ENCODE measurements around the gene HLA-DRB1. TPM values are rescaled to one million over a fixed set of nuclear protein-coding genes. Genes with fewer than 3 reads are reported as not detected.
"Not testable (repeated sequence)": the region's sequence is repeated elsewhere in the genome, so short reads cannot be mapped to it uniquely, and the experiment has no call there.

Gene HLA-DRB1
- total RNA-seq = 10.2 TPM
- 107 TPM for polyA plus RNA-seq

DNA sequence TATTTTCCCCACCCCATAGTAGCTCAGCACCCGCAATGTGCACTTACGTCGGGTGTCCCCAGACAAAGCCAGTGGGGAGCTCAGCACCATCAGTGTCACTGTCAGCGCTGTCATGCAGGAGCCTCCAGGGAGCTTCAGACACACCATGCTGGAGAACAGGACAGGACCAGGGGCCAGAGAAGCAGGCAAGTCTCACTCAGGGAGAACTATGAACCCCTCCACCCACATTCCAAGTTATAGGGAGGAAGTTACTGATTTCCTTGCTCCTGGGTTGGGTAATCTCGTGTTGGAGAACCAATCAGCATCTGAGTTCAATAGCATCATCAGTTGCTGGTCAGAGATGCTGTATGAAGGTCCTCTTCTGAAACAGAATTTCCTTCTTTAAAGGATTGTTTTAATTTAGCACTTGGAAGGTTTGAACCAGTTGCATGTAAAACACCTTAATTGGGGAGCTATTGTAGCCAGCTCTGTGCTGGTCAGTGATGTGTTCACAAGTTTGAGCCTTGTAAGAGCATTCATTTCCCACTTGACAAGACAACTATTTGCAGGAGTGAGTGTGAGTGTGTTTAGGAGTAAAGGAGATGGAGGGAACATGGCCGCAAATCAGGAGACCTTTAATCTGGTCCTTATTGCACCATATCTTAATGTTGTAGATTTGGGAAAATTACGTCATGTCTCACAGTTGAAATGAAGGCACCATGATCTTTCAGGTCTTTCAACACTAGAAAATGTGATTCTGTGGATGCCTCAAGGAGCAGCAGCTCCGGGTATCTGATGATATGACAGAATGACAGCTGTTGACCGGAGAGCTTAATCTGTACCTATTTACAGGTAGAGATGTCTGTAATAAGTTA, at the start of gene HLA-DRB1:
HLA-DRB1 (minus strand) TSS at position 253 of the 854 bp plus-strand sequence; CDS start at position 147, 106 bp downstream.
- DNase-seq (ENCODE audit: extremely low spot score) = no peak
- WGBS = 40% methylated on average over 9 of the region's 9 CpGs
- Histone ChIP-seq H3K4me3 (ENCODE audit: low read depth, low read length) (no peak within 1 kb of the TSS), H3K36me3 (ENCODE audit: insufficient read depth) (no peaks in the 10 kb centered on the region), H3K4me1 (ENCODE audit: insufficient read depth) (no peaks in the 10 kb centered on the region), H3K27ac (ENCODE audit: low read depth) (no peak within 1 kb of the TSS)

DNA sequence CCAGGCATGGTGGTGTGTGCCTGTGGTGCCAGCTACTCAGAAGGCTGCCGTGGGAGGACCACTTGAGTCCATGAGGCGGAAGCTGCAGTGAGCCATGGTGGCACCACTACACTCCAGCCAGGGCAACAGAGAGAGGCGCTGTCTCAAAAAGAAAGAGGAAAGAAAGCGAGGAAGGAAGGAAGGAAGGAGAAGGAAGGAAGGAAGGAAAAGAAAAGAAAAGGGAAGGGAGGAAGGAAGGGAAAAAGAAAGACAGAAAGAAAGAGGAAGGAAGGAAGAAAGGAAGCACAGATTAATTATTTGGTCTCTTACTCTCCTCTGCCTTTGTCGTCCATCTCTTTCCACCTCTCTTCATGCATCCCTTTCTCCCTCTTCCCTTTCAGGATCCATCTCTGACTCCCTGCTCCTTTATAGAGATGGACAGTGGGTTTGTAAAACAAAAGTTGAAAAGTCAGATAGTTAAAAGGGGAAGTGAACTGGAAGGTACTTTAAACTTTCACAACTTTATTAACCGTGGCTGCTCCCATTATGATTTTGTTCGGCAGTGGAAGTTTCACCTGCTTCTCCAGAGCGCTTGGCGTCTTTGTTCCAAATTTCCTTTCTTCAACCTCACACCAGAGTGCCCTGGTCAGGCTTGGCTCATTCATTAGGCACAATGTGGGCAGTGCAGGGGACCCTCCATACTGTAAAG, 49.0 kb upstream of the HLA-DRB1 start:
- no peaks in the 10 kb centered on the region for H3K4me1 ChIP-seq (ENCODE audit: insufficient read depth)
- H3K36me3 ChIP-seq (ENCODE audit: insufficient read depth) = no peaks in the 10 kb centered on the region
- H3K4me3 ChIP-seq (ENCODE audit: low read depth, low read length) = no peak overlapping the region
- DNase-seq (ENCODE audit: extremely low spot score) = no peak
- 79% methylated on average over 9 of the region's 9 CpGs for WGBS
- no peak overlapping the region for H3K27ac ChIP-seq (ENCODE audit: low read depth)

DNA sequence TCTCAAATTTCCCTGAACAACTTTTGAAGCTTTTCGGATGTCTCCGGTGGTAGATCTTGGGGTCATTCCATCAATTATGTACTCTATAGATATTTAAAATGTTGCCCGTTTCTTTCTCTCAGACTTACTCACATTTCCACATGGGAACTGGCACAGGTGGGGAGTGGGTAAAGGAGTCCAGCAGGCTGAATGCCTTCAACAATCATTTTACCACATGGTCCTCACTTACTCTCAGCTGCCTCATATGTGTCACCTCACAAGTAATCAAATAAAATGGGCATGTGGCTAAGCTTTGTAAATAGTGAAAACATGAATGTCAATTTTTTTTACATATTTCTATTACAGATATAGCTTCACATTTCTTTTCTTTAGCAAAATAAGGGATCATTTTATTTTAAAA, 48.2 kb upstream of the HLA-DRB1 start:
- Histone ChIP-seq H3K4me1 (ENCODE audit: insufficient read depth) (no peaks in the 10 kb centered on the region), H3K4me3 (ENCODE audit: low read depth, low read length) (no peak overlapping the region), H3K27ac (ENCODE audit: low read depth) (no peak overlapping the region), H3K36me3 (ENCODE audit: insufficient read depth) (no peaks in the 10 kb centered on the region)
- 66% methylated on average over 3 of the region's 3 CpGs for WGBS
- DNase-seq (ENCODE audit: extremely low spot score) = no peak

DNA sequence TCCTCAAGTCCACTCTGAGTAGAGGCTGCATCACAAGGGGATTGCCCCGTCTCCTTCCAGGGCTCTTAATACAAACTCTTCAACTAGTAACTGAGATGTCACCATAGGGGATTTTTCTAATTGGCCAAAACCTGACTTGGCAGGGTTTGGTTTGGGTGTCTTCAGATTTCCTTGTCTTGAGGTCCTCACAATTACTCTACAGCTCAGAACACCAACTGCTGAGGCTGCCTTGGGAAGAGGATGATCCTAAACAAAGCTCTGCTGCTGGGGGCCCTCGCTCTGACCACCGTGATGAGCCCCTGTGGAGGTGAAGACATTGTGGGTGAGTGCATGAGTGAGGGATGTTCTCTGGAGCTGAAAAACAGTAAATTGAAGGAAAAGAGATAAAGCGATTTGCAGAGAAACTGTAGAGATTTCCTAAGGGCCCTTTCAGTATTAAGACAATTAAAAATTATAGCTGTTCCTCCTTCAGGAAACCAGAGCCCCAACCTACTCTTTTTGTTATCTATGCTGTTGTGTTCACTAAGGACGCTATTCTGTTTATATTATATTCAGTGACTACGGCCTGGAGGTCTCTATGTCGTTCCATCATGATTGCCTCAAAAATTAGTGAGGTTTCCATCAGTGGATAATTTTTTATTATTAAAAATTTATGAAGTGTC, 47.7 kb upstream of the HLA-DRB1 start, which contains the start of gene HLA-DQA1:
HLA-DQA1 (plus strand) TSS at position 188 of the 662 bp plus-strand sequence; CDS start at position 241, 53 bp downstream.
- no peaks in the 10 kb centered on the region for H3K36me3 ChIP-seq (ENCODE audit: insufficient read depth)
- WGBS = 48% methylated on average over 7 of the region's 7 CpGs
- H3K4me1 ChIP-seq (ENCODE audit: insufficient read depth) = no peaks in the 10 kb centered on the region
- H3K27ac ChIP-seq (ENCODE audit: low read depth) = no peak within 1 kb of the TSS
- DNase-seq (ENCODE audit: extremely low spot score) = no peak
- no peak within 1 kb of the TSS for H3K4me3 ChIP-seq (ENCODE audit: low read depth, low read length)

DNA sequence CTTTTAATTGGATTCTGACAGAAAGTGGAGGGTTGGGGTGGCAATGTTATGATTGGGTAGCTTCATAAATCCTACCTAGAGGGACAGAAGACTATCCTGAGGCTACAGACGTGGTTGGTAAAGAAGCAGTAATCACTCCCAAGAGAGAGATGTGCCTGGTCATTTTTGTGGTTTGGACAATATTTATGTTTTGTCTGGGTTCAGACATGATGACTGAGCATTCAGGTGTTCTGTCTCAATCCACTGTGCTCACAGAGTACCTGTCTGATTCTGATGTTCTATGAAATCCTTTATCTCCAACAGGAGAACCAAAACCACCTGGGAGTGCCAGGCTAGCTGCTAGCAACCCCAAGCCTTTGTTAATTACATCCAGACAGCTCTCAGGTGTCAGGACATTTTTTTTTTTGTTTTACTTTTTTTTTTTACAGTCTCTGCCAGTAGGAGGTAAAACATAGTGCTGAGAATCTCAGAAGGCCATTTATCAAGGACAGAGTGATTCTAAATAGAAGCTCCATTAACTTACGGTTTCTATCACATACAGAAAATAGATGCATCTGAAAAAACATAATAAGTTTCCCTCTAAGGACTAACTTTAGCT, 46.0 kb upstream of the HLA-DRB1 start:
- Histone ChIP-seq H3K27ac (ENCODE audit: low read depth) (no peak overlapping the region), H3K4me3 (ENCODE audit: low read depth, low read length) (no peak overlapping the region), H3K36me3 (ENCODE audit: insufficient read depth) (no peaks in the 10 kb centered on the region), H3K4me1 (ENCODE audit: insufficient read depth) (no peaks in the 10 kb centered on the region)
- 13% methylated on average over 2 of the region's 2 CpGs for WGBS
- DNase-seq (ENCODE audit: extremely low spot score) = no peak

DNA sequence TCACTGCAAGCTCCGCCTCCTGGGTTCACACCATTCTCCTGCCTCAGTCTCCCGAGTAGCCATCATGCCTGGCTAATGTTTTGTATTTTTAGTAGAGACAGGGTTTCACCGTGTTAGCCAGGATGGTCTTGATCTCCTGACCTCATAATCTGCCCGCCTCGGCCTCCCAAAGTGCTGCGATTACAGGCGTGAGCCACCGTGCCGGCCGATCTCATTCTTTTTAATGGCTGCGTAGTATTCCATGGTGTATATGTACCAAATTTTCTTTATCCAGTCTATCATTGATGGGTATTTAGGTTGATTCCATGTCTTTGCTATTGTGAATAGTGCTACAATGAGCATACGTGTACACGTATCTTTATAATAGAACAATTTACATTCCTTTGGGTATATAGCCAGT, 40.1 kb upstream of the HLA-DRB1 start:
- not testable (repeated sequence) for H3K4me1 ChIP-seq (ENCODE audit: insufficient read depth); H3K36me3 ChIP-seq (ENCODE audit: insufficient read depth); H3K4me3 ChIP-seq (ENCODE audit: low read depth, low read length); DNase-seq (ENCODE audit: extremely low spot score); H3K27ac ChIP-seq (ENCODE audit: low read depth)
- WGBS = 68% methylated on average over 2 of the region's 13 CpGs

DNA sequence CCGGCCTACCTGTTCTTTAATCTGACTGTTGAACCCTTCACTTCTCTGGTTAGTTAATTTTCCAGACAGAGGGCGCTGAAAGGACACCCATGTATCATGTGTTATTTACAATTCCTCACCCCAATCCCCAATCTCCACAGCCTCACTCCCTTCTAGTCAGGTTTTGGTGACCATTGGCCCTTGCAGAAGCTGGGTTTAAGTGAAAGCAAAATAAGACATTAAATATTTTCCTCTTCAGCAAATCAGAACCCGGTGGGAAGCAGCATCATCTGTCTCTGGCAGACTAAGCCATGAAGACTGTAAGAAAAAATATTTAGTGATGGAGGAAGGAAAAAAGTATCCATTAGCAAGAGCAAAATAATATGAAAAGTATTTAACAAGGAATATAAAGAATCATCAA, 38.2 kb upstream of the HLA-DRB1 start:
- no peak overlapping the region for H3K27ac ChIP-seq (ENCODE audit: low read depth)
- no peaks in the 10 kb centered on the region for H3K4me1 ChIP-seq (ENCODE audit: insufficient read depth)
- no peak for DNase-seq (ENCODE audit: extremely low spot score)
- WGBS = 25% methylated on average over 3 of the region's 3 CpGs
- no peak overlapping the region for H3K4me3 ChIP-seq (ENCODE audit: low read depth, low read length)
- no peaks in the 10 kb centered on the region for H3K36me3 ChIP-seq (ENCODE audit: insufficient read depth)

DNA sequence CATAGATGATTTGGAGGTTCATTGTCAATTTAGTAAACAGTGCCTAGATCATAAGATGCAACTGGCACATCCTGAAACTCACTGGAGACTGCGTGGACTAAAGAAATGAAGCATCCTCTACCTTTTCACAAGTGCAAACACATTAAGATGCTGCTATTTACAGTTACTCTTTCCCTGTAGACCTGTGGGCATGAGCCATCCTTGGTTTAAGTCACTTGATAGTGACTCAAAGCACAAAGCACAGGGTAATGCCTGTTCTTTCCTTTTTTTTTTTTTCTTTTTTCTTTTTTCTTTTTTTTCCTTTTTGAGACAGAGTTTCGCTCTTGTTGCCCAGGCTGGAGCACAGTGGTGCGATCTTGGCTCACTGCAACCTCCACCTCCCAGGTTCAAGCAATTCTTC, 37.6 kb upstream of the HLA-DRB1 start:
- H3K27ac ChIP-seq (ENCODE audit: low read depth) = no peak overlapping the region
- WGBS = 0% methylated on average over 1 of the region's 3 CpGs
- no peaks in the 10 kb centered on the region for H3K36me3 ChIP-seq (ENCODE audit: insufficient read depth)
- no peak overlapping the region for H3K4me3 ChIP-seq (ENCODE audit: low read depth, low read length)
- no peak for DNase-seq (ENCODE audit: extremely low spot score)
- no peaks in the 10 kb centered on the region for H3K4me1 ChIP-seq (ENCODE audit: insufficient read depth)

DNA sequence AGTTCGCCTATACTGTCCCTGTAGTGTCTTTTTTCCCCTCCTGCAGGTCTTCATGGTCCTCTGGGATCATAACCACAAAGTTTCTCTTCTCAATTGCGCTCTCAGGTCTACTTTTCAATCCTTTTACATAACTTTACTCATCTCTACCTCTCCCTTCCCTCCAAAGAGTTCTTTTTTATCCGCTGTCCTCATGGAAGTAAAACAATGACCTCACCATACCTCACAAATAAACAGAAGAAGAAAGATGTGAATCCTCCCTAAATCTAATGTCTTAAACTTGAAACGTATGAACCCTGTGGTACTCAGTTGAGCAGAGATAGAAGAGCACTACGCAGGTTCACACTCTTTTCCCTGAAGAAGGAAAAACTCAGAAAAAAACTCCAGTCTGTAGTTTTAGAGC, 35.5 kb upstream of the HLA-DRB1 start:
- H3K4me3 ChIP-seq (ENCODE audit: low read depth, low read length) = no peak overlapping the region
- no peaks in the 10 kb centered on the region for H3K4me1 ChIP-seq (ENCODE audit: insufficient read depth)
- no peak for DNase-seq (ENCODE audit: extremely low spot score)
- no peak overlapping the region for H3K27ac ChIP-seq (ENCODE audit: low read depth)
- WGBS = 22% methylated on average over 5 of the region's 5 CpGs
- no peaks in the 10 kb centered on the region for H3K36me3 ChIP-seq (ENCODE audit: insufficient read depth)

DNA sequence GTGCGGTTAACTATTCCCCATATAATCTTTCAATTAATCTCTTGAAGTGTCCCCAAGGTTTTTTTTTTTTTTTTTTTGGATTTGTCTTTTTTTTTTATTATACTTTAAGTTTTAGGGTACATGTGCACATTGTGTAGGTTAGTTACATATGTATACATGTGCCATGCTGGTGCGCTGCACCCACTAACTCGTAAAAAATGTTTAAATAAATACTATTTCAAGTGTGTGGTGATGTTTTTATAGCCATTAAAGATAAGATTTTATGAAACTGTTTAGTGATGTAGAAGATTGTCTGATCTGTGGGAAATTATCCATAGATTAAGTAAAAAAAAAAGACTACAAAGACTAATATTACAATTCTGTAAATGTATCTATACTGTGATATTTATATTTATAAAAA, 34.9 kb upstream of the HLA-DRB1 start:
- WGBS = 6% methylated on average over 1 of the region's 3 CpGs
- Histone ChIP-seq H3K4me3 (ENCODE audit: low read depth, low read length) (no peak overlapping the region), H3K27ac (ENCODE audit: low read depth) (no peak overlapping the region), H3K36me3 (ENCODE audit: insufficient read depth) (no peaks in the 10 kb centered on the region), H3K4me1 (ENCODE audit: insufficient read depth) (no peaks in the 10 kb centered on the region)
- DNase-seq (ENCODE audit: extremely low spot score) = no peak

DNA sequence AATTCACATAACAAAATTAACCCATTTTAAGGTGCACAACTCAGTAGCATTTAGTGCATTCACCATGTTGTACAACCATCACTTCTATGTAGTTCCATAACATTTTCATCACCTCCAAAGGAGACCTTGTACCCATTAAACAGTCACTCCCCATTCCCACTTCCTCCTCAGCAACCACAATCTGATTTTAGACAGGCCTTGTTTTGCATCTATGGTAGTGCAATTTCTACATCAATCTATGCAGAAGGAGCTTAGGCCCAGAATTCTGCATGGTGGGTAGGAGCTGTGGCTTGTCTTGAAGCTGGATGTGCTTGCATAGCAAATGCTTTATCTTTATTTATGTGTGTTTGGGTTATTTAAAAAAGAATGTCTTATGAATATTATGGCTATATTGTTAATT, 34.0 kb upstream of the HLA-DRB1 start:
- H3K27ac ChIP-seq (ENCODE audit: low read depth) = no peak overlapping the region
- no peaks in the 10 kb centered on the region for H3K36me3 ChIP-seq (ENCODE audit: insufficient read depth)
- H3K4me3 ChIP-seq (ENCODE audit: low read depth, low read length) = no peak overlapping the region
- no peak for DNase-seq (ENCODE audit: extremely low spot score)
- H3K4me1 ChIP-seq (ENCODE audit: insufficient read depth) = no peaks in the 10 kb centered on the region

DNA sequence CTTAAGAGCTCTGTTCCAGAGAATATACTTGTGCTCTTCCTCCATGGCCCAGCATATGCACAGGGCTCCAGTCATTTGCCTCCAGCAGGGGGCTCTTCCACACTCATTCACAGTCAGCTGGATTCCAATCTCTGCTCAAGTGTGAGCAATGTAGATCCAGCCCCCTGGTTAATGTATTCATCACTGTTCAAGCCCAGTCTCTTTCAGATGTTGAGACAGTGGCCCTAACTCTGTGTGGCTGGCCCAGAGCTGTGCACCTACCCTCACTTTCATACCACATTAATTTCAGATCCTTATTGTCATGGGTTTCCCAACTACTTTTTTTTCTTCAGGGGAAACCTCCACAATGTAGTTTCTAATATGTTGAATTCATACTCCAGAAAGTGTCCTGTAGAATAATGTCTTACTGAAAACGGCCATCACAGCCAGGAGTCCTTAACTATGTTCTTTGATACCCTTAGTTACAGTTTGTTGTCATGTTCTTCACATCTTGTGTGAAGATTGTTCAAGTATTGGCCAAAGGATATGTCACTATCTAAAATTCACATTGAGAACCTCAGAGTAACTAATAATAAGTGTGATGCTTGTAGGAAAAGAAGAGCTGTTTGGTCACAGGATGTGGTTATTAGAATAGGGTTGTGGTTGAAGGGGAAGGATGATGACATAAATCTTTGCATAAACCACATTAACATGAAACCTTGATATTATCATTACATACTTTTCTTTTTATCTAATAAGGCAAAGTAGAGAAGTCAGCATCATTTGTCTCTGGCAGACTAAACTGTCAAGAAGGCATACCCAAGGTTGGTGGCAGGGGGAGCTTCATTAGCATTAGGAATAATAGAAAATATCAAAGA, 33.1 kb upstream of the HLA-DRB1 start:
- DNase-seq (ENCODE audit: extremely low spot score) = no peak
- Histone ChIP-seq H3K4me3 (ENCODE audit: low read depth, low read length) (no peak overlapping the region), H3K27ac (ENCODE audit: low read depth) (no peak overlapping the region), H3K36me3 (ENCODE audit: insufficient read depth) (no peaks in the 10 kb centered on the region), H3K4me1 (ENCODE audit: insufficient read depth) (no peaks in the 10 kb centered on the region)
- WGBS = 1% methylated on average over 1 of the region's 1 CpG

DNA sequence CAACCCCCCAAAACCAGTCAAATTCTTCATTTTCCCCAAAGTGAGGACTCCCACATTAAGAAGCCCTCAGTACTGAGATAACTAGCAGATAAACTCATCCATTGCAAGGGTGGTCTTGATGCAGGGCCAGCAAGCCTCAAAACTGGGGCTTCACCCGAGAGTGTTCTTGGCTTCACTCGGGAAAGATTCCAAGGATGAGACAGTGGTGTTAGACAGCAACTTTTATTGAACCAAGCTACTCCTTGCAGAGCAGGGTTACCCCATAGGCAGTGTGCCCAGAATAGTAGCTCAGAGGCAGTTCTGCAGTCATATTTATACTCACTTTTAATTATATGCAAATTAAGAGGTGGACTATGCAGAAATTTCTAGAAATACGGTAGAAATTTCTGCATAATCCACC, 31.7 kb upstream of the HLA-DRB1 start:
- Histone ChIP-seq H3K36me3 (ENCODE audit: insufficient read depth) (no peaks in the 10 kb centered on the region), H3K4me1 (ENCODE audit: insufficient read depth) (no peaks in the 10 kb centered on the region), H3K27ac (ENCODE audit: low read depth) (no peak overlapping the region), H3K4me3 (ENCODE audit: low read depth, low read length) (no peak overlapping the region)
- no peak for DNase-seq (ENCODE audit: extremely low spot score)
- WGBS = 24% methylated on average over 3 of the region's 3 CpGs
